OCI-LY3 (cell line): Measurements from ENCODE around the gene CCDC167.

ENCODE experiments used
- H2AFZ ChIP-seq: fragments of 200-600, 300-600 bp; shearing (Covaris generic); 2 replicates; pipeline ENCODE4 v1.6.0; 2014; ENCODE audit warnings: antibody characterized with exemption, low read depth, low read length
- H3K27ac ChIP-seq: fragments of 200-600, 300-600 bp; sonication (generic); 2 replicates; pipeline ENCODE4 v1.5.1; 2014; ENCODE audit warnings: mild to moderate bottlenecking, low read length, moderate library complexity, mixed read lengths
- H3K27me3 ChIP-seq: fragments of 200-600, 300-600 bp; sonication (generic); 2 replicates; pipeline ENCODE4 v1.6.1; 2014; ENCODE audit warnings: low read depth, low read length, mixed read lengths
- H3K36me3 ChIP-seq: fragments of 200-600, 300-600 bp; sonication (generic); replicated peaks from 2 replicates; pipeline ENCODE3; 2014; ENCODE audit warnings: low read depth, low read length, mixed read lengths
- H3K4me1 ChIP-seq: fragments of 300-600, 200-600 bp; sonication (generic); 2 replicates; pipeline ENCODE4 v1.6.1; 2014; ENCODE audit warnings: low read length, mixed read lengths
- H3K4me2 ChIP-seq: fragments of 200-600, 300-600 bp; sonication (generic); 2 replicates; pipeline ENCODE4 v1.6.1; 2014; ENCODE audit warnings: low read length, mixed read lengths
- H3K4me3 ChIP-seq: fragments of 300-600, 200-600 bp; sonication (generic); 2 replicates; pipeline ENCODE4 v1.5.1; 2014; ENCODE audit warnings: antibody characterized with exemption, mild to moderate bottlenecking, low read length, moderate library complexity
- H3K79me2 ChIP-seq: fragments of 300-600, 200-600 bp; shearing (Covaris generic); 2 replicates; pipeline ENCODE4 v1.6.1; 2014; ENCODE audit warnings: mild to moderate bottlenecking, low read length, mixed read lengths
- H3K9ac ChIP-seq: fragments of 300-600, 200-600 bp; shearing (Covaris generic); 2 replicates; pipeline ENCODE4 v1.6.0; 2014; ENCODE audit warnings: mild to moderate bottlenecking, low read length, moderate library complexity
- H3K9me3 ChIP-seq: fragments of 200-600, 300-600 bp; shearing (Covaris generic); 2 replicates; pipeline ENCODE4 v1.6.1; 2014; ENCODE audit warnings: low read length, mixed read lengths; ENCODE audit not compliant: insufficient read depth
- H4K20me1 ChIP-seq: fragments of 200-600, 300-600 bp; sonication (generic); 2 replicates; pipeline ENCODE4 v1.6.1; 2016; ENCODE audit warnings: low read length, mixed read lengths; ENCODE audit not compliant: insufficient read depth
- CTCF ChIP-seq: fragments of 200-600, 300-600 bp; sonication (generic); IDR thresholded peaks from 2 replicates; pipeline ENCODE4 v1.5.1; 2014; ENCODE audit warnings: antibody characterized with exemption, low read length, low read depth
- EZH2phosphoT487 ChIP-seq: fragments of 200-600 bp; shearing (Covaris generic); IDR thresholded peaks from 2 replicates; pipeline ENCODE4 v1.6.1; 2018; ENCODE audit warnings: antibody characterized with exemption, mixed run types, low read depth

The CCDC167 gene

GRCh38 chr6:37514321-37514771 lies 14.7 kb upstream of the CCDC167 start:
- Histone ChIP-seq H3K27me3 (peaks cover 17% of the 10 kb centered on the region), H3K36me3 (no peaks in the 10 kb centered on the region), H4K20me1 (no peaks in the 10 kb centered on the region), H3K4me1 (peaks cover 15% of the 10 kb centered on the region), H3K9me3 (no peaks in the 10 kb centered on the region), H3K4me2 (no peak overlapping the region), H2AFZ (no peak overlapping the region), H3K9ac (no peak overlapping the region), H3K27ac (no peak overlapping the region), H3K79me2 (no peaks in the 10 kb centered on the region), H3K4me3 (no peak overlapping the region)
- TF ChIP-seq CTCF (no peak), EZH2phosphoT487 (no peak)

- no peaks in the 10 kb centered on the region for H3K36me3 ChIP-seq
- peaks cover 15% of the 10 kb centered on the region for H3K4me1 ChIP-seq
- no peaks in the 10 kb centered on the region for H4K20me1 ChIP-seq
- TF ChIP-seq EZH2phosphoT487, result no peak
- TF ChIP-seq CTCF, result no peak
- H3K27me3 ChIP-seq, result peaks cover 17% of the 10 kb centered on the region
- H2AFZ ChIP-seq, result no peak overlapping the region
- no peak overlapping the region for H3K4me3 ChIP-seq
- no peaks in the 10 kb centered on the region for H3K79me2 ChIP-seq
- H3K9ac ChIP-seq, result no peak overlapping the region
- no peak overlapping the region for H3K4me2 ChIP-seq
- no peaks in the 10 kb centered on the region for H3K9me3 ChIP-seq
- H3K27ac ChIP-seq, result no peak overlapping the region
Observed at GRCh38 chr6:37513576-37513975, 13.9 kb upstream of the CCDC167 start.

GRCh38 chr6:37513155-37513554 lies 13.5 kb upstream of the CCDC167 start:
- Histone ChIP-seq H3K27me3 (peaks cover 17% of the 10 kb centered on the region), H3K4me1 (peaks cover 19% of the 10 kb centered on the region), H3K79me2 (no peaks in the 10 kb centered on the region), H4K20me1 (no peaks in the 10 kb centered on the region), H3K4me3 (no peak overlapping the region), H3K9ac (no peak overlapping the region), H3K4me2 (no peak overlapping the region), H3K36me3 (no peaks in the 10 kb centered on the region), H3K27ac (no peak overlapping the region), H3K9me3 (no peaks in the 10 kb centered on the region), H2AFZ (no peak overlapping the region)
- no peak for TF ChIP-seq EZH2phosphoT487
- no peak for TF ChIP-seq CTCF

GRCh38 chr6:37512400-37513011 lies 12.8 kb upstream of the CCDC167 start:
- H2AFZ ChIP-seq, result no peak overlapping the region
- H3K27me3 ChIP-seq, result peaks cover 17% of the 10 kb centered on the region
- TF ChIP-seq EZH2phosphoT487 (no peak), CTCF (no peak)
- H4K20me1 ChIP-seq, result no peaks in the 10 kb centered on the region
- no peaks in the 10 kb centered on the region for H3K79me2 ChIP-seq
- no peaks in the 10 kb centered on the region for H3K9me3 ChIP-seq
- no peak overlapping the region for H3K9ac ChIP-seq
- peaks cover 22% of the 10 kb centered on the region for H3K4me1 ChIP-seq
- H3K27ac ChIP-seq, result no peak overlapping the region
- H3K36me3 ChIP-seq, result no peaks in the 10 kb centered on the region
- H3K4me3 ChIP-seq, result no peak overlapping the region
- H3K4me2 ChIP-seq, result no peak overlapping the region
